ENCODE data around the gene LAMB4.

LAMB4 gene

DNA sequence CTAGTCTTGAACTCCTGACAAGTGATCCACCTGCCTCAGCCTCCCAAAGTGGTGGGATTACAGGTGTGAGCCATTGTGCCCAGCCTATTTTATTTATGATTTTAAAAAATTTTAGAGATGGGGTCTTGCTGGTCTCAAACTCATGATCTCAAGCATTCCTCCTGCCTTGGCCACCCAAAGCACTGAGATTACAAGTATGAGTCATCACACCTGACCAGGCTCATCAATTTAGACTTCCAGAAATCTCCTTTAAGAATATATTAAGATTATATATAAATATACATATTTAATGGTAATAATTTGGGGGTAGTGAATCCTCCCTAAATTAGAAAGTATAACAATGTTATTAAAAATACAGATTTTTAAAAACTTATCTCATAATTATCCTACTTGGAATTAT, 156.3 kb downstream of the LAMB4 start:
- H3K4me3 ChIP-seq (ENCODE audit: low read depth, low read length), result no peak overlapping the region
- TF ChIP-seq CTCF (conservative IDR thresholded peaks at IDR 0.05; ENCODE audit: low read depth, low read length), result no peak
- DNase-seq (ENCODE audit: low read depth), result no peak

Data from choroid plexus epithelial cell (primary cell).